Neuronal stem cell (in vitro differentiated cells): ENCODE results near the gene GPR75.

ENCODE experiments used
- DNase-seq: peaks from one replicate; pipeline ENCODE4 v3.0.0-alpha.2; 2013; ENCODE audit warnings: low spot score
- H2AFZ ChIP-seq: one replicate; pipeline ENCODE4 v1.6.1; 2013; ENCODE audit warnings: mild to moderate bottlenecking, low read length, inconsistent platforms
- H2AK5ac ChIP-seq: 2 replicates; pipeline ENCODE4 v1.6.1; 2013; ENCODE audit warnings: low read depth, mild to moderate bottlenecking, inconsistent platforms, low read length, moderate library complexity, mixed read lengths
- H2BK120ac ChIP-seq: 2 replicates; pipeline ENCODE4 v1.6.1; 2013; ENCODE audit warnings: low read depth, mild to moderate bottlenecking, inconsistent platforms, low read length, moderate library complexity, mixed read lengths
- H2BK12ac ChIP-seq: one replicate; pipeline ENCODE4 v1.6.1; 2013; ENCODE audit warnings: low read length, inconsistent platforms
- H2BK15ac ChIP-seq: 2 replicates; pipeline ENCODE4 v1.6.1; 2013; ENCODE audit warnings: mild to moderate bottlenecking, low read length, inconsistent platforms, mixed read lengths
- H2BK5ac ChIP-seq: one replicate; pipeline ENCODE4 v1.6.1; 2013; ENCODE audit warnings: inconsistent platforms, mild to moderate bottlenecking, low read length, moderate library complexity
- H3K14ac ChIP-seq: one replicate; pipeline ENCODE4 v1.6.1; 2013; ENCODE audit warnings: low read length, inconsistent platforms
- H3K18ac ChIP-seq: 2 replicates; pipeline ENCODE4 v1.6.1; 2013; ENCODE audit warnings: low read length, inconsistent platforms
- H3K23ac ChIP-seq: 2 replicates; pipeline ENCODE4 v1.6.1; 2013; ENCODE audit warnings: low read depth, mild to moderate bottlenecking, mixed read lengths, low read length, inconsistent platforms; ENCODE audit not compliant: poor library complexity
- H3K27ac ChIP-seq: replicated peaks from 3 replicates; pipeline ENCODE4 v1.5.1; 2013; ENCODE audit warnings: low read length, inconsistent platforms
- H3K27me3 ChIP-seq, 3 experiments: 2 replicates each; pipeline ENCODE4 v1.6.1; 2013; ENCODE audit warnings: low read length in 3 of 3, mild to moderate bottlenecking in 2 of 3, inconsistent platforms in 1 of 3, low read depth in 1 of 3, mixed read lengths in 1 of 3, moderate library complexity in 1 of 3; ENCODE audit not compliant: control insufficient read depth in 3 of 3, insufficient read depth in 3 of 3
- H3K36me3 ChIP-seq, 2 donors: replicated peaks in 1 of 2; 2 replicates each; pipeline ENCODE4 v1.6.1; 2013; ENCODE audit warnings: low read length in 2 of 2; ENCODE audit not compliant: control insufficient read depth in 2 of 2, insufficient read depth in 2 of 2
- H3K4ac ChIP-seq: 2 replicates; pipeline ENCODE4 v1.6.1; 2013; ENCODE audit warnings: inconsistent platforms, mild to moderate bottlenecking, low read length, moderate library complexity
- H3K4me1 ChIP-seq, 2 donors: 1 replicate in 1 of 2; 2 replicates in 1 of 2; pipeline ENCODE4 v1.6.1; 2013; ENCODE audit warnings: low read length in 2 of 2, low read depth in 1 of 2; ENCODE audit not compliant: control insufficient read depth in 2 of 2, insufficient read depth in 1 of 2
- H3K4me2 ChIP-seq: one replicate; pipeline ENCODE4 v1.6.1; 2013; ENCODE audit warnings: mild to moderate bottlenecking, low read length, inconsistent platforms; ENCODE audit not compliant: insufficient read depth, poor library complexity, severe bottlenecking
- H3K4me3 ChIP-seq, 2 donors: 2 replicates each; pipeline ENCODE4 v1.5.1; 2013; ENCODE audit warnings: low read length in 2 of 2, mild to moderate bottlenecking in 2 of 2, inconsistent platforms in 1 of 2, moderate library complexity in 1 of 2
- H3K79me1 ChIP-seq: one replicate; pipeline ENCODE4 v1.6.1; 2013; ENCODE audit warnings: low read depth, mild to moderate bottlenecking, inconsistent platforms, low read length, moderate library complexity
- H3K9ac ChIP-seq: one replicate; pipeline ENCODE4 v1.6.1; 2013; ENCODE audit warnings: mild to moderate bottlenecking, low read depth, low read length, inconsistent platforms; ENCODE audit not compliant: poor library complexity
- H3K9me3 ChIP-seq, 2 donors: replicated peaks in 1 of 2; 2 replicates each; pipeline versions ENCODE3 to v1.6.1; 2013; ENCODE audit warnings: low read length in 2 of 2, mild to moderate bottlenecking in 2 of 2, inconsistent platforms in 1 of 2, low read depth in 1 of 2, mixed read lengths in 1 of 2, moderate library complexity in 1 of 2; ENCODE audit not compliant: control insufficient read depth in 2 of 2, insufficient read depth in 1 of 2
- H4K8ac ChIP-seq: one replicate; pipeline ENCODE4 v1.6.1; 2013; ENCODE audit warnings: low read depth, mild to moderate bottlenecking, inconsistent platforms, low read length, moderate library complexity
- H4K91ac ChIP-seq: one replicate; pipeline ENCODE4 v1.6.1; 2013; ENCODE audit warnings: low read length, low read depth, mild to moderate bottlenecking, inconsistent platforms; ENCODE audit not compliant: poor library complexity
- WGBS, 2 donors: extraction: QIAGEN DNeasy Blood & Tissue Kit; methylation state at CpG; one replicate each; pipeline ENCODE4 v1.1.7; 2013; ENCODE audit warnings: missing lambda C conversion rate in 2 of 2, mixed read lengths in 1 of 2; ENCODE audit not compliant: insufficient read length in 2 of 2, insufficient replicate concordance in 1 of 2; ENCODE audit errors: extremely low coverage in 2 of 2; 5-methylcytosine and 5-hydroxymethylcytosine counted together

GPR75 gene

DNA sequence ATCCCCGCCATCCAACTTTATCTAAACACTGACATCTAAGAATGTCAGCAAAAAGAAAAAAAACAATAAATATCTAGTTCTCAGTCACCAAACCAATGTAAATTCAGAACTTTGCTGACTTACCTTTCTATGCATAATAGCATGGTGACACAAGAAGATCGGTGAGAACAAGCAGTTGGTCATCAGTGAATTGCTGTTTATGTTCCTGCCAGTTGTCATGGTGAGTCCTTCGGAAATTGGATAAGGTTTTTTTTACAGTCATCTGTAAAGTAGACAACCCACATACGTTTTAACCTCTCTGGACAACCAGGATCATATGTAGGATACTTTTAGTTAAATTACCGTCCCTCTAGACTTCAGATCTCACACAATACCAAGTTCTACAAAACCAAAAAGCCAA lies 6.2 kb upstream of the GPR75 start:
- Histone ChIP-seq H3K18ac (no peak overlapping the region), H3K27me3 (no peaks in the 10 kb centered on the region), H2BK12ac (no peak overlapping the region), H3K14ac (no peak overlapping the region), H3K23ac (no peak overlapping the region), H3K4me3 (no peak overlapping the region), H3K36me3 (peaks cover 7 to 95% of the 10 kb centered on the region in 2 donors), H2BK120ac (no peak overlapping the region), H2BK5ac (no peak overlapping the region), H2BK15ac (no peak overlapping the region), H3K79me1 (no peaks in the 10 kb centered on the region), H3K4me1 (no peaks in the 10 kb centered on the region), H3K9me3 (no peaks in the 10 kb centered on the region), H4K8ac (no peak overlapping the region), H3K4ac (no peak overlapping the region), H2AFZ (no peak overlapping the region), H3K9ac (no peak overlapping the region), H3K4me2 (no peak overlapping the region), H2AK5ac (no peak overlapping the region), H3K27ac (no peak overlapping the region), H4K91ac (no peak overlapping the region)
- WGBS, 2 donors = no CpG with 5 or more reads among the region's 5 CpGs
- DNase-seq = no peak

DNA sequence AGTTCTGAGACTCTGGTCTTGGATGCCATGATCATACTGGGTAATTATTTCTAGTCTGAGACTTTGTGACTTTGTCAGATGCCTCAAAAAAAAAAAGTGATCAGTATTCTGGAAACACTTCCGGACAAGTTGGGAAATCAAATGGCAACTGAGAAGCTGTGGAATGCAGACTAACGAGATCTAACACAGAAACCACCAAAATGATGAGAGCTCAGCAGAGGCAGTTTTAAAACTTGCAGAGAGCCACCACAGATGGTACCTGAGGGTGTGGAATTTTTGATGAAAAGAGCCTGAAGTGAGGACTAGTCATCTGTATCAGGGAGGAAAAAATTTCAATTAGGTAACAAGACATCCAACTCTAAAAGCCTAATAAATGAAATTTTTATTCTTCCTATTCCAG lies 5.5 kb upstream of the GPR75 start:
- WGBS, 2 donors = no CpG with 5 or more reads among the region's 2 CpGs
- no peak overlapping the region for H2BK15ac ChIP-seq

DNA sequence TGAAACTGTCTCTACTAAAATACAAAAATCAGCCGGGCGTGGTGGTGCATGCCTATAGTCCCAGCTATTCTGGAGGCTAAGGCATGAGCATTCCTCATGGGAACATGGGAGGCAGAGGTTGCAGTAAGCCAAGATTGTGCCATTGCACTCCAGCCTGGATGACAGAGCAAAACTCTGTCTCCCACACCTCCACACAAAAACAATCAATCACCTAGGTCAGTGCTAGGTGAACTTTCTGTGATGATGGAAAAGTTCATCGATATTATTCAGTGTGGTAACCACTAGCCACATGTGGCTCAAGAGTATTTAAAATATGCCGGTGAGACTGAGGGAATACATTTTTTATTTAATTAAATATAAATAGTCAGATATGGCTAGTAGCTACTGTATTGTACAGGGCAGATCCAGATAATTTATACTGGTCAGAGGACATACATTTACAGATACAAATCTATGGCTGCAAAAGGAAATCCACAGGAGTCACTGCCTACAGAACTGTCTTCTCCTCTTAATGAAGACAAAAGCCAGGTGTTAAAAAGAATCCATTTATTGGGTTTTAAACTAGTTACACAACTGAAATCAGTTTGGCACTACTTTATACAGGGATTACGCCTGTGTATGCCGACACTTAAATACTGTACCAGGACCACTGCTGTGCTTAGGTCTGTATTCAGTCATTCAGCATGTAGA lies 3.9 kb upstream of the GPR75 start:
- Histone ChIP-seq H3K4ac (no peak overlapping the region), H3K23ac (no peak overlapping the region), H3K4me2 (no peak overlapping the region), H2BK12ac (no peak overlapping the region), H3K4me1 (no peaks in the 10 kb centered on the region), H3K36me3 (peaks cover 7 to 89% of the 10 kb centered on the region in 2 donors), H2BK15ac (no peak overlapping the region), H3K27me3 (no peaks in the 10 kb centered on the region), H3K9ac (no peak overlapping the region), H3K4me3 (no peak overlapping the region), H2BK5ac (no peak overlapping the region), H3K79me1 (no peaks in the 10 kb centered on the region), H2AK5ac (no peak overlapping the region), H2BK120ac (no peak overlapping the region), H3K27ac (no peak overlapping the region), H2AFZ (no peak overlapping the region), H4K8ac (no peak overlapping the region), H4K91ac (no peak overlapping the region), H3K14ac (no peak overlapping the region), H3K18ac (no peak overlapping the region), H3K9me3 (no peaks in the 10 kb centered on the region)
- no CpG with 5 or more reads among the region's 6 CpGs for WGBS, 2 donors
- DNase-seq = no peak

More for the DNA sequence above, 5.5 kb upstream of the GPR75 start:
- no peak overlapping the region for H2AK5ac ChIP-seq
- no peaks in the 10 kb centered on the region for H3K79me1 ChIP-seq
- no peak overlapping the region for H3K4me3 ChIP-seq
- H3K27ac ChIP-seq = no peak overlapping the region
- H4K8ac ChIP-seq = no peak overlapping the region
- no peak overlapping the region for H2BK120ac ChIP-seq
- no peaks in the 10 kb centered on the region for H3K9me3 ChIP-seq
- no peak overlapping the region for H2BK12ac ChIP-seq
- H2AFZ ChIP-seq = no peak overlapping the region
- H2BK5ac ChIP-seq = no peak overlapping the region
- H3K18ac ChIP-seq = no peak overlapping the region
- peaks cover 7 to 95% of the 10 kb centered on the region in 2 donors for H3K36me3 ChIP-seq
- no peak overlapping the region for H3K4me2 ChIP-seq
- H3K27me3 ChIP-seq = no peaks in the 10 kb centered on the region
- H3K23ac ChIP-seq = no peak overlapping the region
- no peak overlapping the region for H3K14ac ChIP-seq
- H3K4me1 ChIP-seq = no peaks in the 10 kb centered on the region
- no peak overlapping the region for H4K91ac ChIP-seq
- DNase-seq = no peak
- H3K4ac ChIP-seq = no peak overlapping the region
- no peak overlapping the region for H3K9ac ChIP-seq

DNA sequence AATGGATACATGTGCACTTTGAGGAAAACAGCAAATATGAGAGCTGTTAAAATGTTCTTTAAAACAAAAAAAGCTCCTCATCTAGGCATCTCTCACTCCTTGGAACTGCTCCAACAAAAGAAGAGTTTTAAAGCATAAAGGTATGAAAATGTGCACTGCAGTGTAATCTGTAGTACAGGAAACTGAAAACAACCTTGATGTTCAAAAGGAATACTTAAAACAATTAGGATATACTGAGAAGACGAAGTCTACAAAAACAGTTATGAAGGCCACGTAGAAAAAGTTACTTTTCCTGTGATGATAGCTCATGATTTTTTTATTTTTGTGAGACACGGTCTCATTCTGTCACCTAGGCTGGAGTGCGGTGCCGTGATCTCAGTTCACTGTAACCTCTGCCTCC lies 2.1 kb upstream of the GPR75 start:
- no peak overlapping the region for H2BK12ac ChIP-seq

More for the DNA sequence above, 2.1 kb upstream of the GPR75 start:
- no peak overlapping the region for H2BK120ac ChIP-seq
- H2AK5ac ChIP-seq = no peak overlapping the region
- no peak overlapping the region for H2BK15ac ChIP-seq
- H4K8ac ChIP-seq = no peak overlapping the region
- H3K4me1 ChIP-seq = no peaks in the 10 kb centered on the region
- H3K27me3 ChIP-seq = no peaks in the 10 kb centered on the region
- H3K18ac ChIP-seq = no peak overlapping the region
- DNase-seq = no peak
- peaks cover 9 to 78% of the 10 kb centered on the region in 2 donors for H3K36me3 ChIP-seq
- H3K9me3 ChIP-seq = no peaks in the 10 kb centered on the region
- no peak overlapping the region for H3K14ac ChIP-seq
- no peak overlapping the region for H3K27ac ChIP-seq
- H2BK5ac ChIP-seq = no peak overlapping the region
- WGBS, 2 donors = no CpG with 5 or more reads among the region's 5 CpGs
- no peaks in the 10 kb centered on the region for H3K79me1 ChIP-seq
- H3K4ac ChIP-seq = no peak overlapping the region
- no peak overlapping the region for H3K23ac ChIP-seq
- no peak overlapping the region for H3K4me2 ChIP-seq
- no peak overlapping the region for H3K4me3 ChIP-seq
- H2AFZ ChIP-seq = no peak overlapping the region
- no peak overlapping the region for H3K9ac ChIP-seq
- no peak overlapping the region for H4K91ac ChIP-seq
